ENCODE results near the gene H6PD.

DNA sequence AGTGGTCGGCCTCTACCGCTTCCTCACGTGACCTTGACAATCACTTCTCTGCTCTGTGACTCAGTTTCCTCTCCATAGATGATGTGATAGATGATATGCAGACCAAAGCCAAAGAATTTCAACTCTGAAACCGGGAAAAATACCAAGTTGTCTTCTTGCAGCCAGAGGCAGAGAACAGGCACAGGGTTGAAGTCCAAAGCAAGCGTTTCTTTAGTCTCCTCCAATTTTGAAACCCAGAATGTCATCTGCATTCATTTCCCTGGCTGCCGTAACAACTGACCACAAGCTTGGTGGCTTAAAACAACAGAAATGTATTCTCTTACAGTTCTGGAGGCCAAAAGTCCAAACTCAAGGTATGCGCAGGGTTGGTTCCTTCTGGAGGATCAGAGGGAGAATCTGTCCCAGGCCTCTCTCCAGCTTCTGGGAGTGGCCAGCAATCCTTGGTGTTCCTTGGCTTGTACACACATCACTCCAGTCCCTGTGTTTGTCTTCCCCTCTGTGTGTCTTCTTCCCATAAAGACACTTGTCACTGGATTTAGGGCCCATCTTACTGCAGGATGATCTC, 30.3 kb upstream of the H6PD start:
- TF ChIP-seq POLR2AphosphoS5 (IDR thresholded peaks at IDR 0.05): no peak
- TF ChIP-seq CTCF (IDR thresholded peaks at IDR 0.05): no peak

Measured in gastroesophageal sphincter (tissue), 3 donors.